WTC11 (cell line): ENCODE measurements around the gene OPN4. TPM values are rescaled to one million over a fixed set of nuclear protein-coding genes. Genes with fewer than 3 reads are reported as not detected.

ENCODE experiments used
- ATAC-seq: fragments of 200-7000 bp; cut with Tn5 transposase; 2 replicates; pipeline ENCODE4 v1.10.0; 2021; ENCODE audit warnings: mild to moderate bottlenecking, moderate library complexity
- CTCF ChIA-PET: fragments of 300-600 bp; sonication (Branson Sonifier 250); formaldehyde crosslinking; loops from one replicate; lab custom pipeline; 2021; ENCODE audit warnings: antibody characterized with exemption; lab: Charles Lee
- POLR2A ChIA-PET: fragments of 350-600 bp; sonication (Branson Sonifier 250); formaldehyde crosslinking; loops from one replicate; lab custom pipeline; 2021; ENCODE audit warnings: antibody characterized with exemption; lab: Charles Lee
- DNase-seq: peaks from one replicate; pipeline ENCODE4 v3.0.0; 2021; ENCODE audit warnings: low spot score
- H3K27ac Mint-ChIP-seq: 2 replicates; pipeline ENCODE4 v1.8.0; 2021; ENCODE audit warnings: mixed read lengths
- H3K27me3 Mint-ChIP-seq: 2 replicates; pipeline ENCODE4 v1.8.0; 2021; ENCODE audit warnings: low read depth, mild to moderate bottlenecking, moderate library complexity, mixed read lengths
- H3K36me3 Mint-ChIP-seq: 2 replicates; pipeline ENCODE4 v1.8.0; 2021; ENCODE audit warnings: mixed read lengths
- H3K4me1 Mint-ChIP-seq: 2 replicates; pipeline ENCODE4 v1.8.0; 2022; ENCODE audit warnings: mixed read lengths
- H3K4me3 Mint-ChIP-seq: 2 replicates; pipeline ENCODE4 v1.8.0; 2021; ENCODE audit warnings: mild to moderate bottlenecking, moderate library complexity, mixed read lengths
- H3K9me3 Mint-ChIP-seq: 2 replicates; pipeline ENCODE4 v1.8.0; 2021; ENCODE audit warnings: mixed read lengths
- ARID4B ChIP-seq: sonication (generic); formaldehyde crosslinking; IDR thresholded peaks from 2 replicates; pipeline ENCODE4 v1.8.0; 2023; ENCODE audit warnings: missing genetic modification reagents, mild to moderate bottlenecking, borderline replicate concordance
- ATF3 ChIP-seq: sonication (generic); formaldehyde crosslinking; conservative IDR thresholded peaks from 2 replicates; pipeline ENCODE4 v1.8.1; 2022; ENCODE audit warnings: mild to moderate bottlenecking, missing genetic modification reagents
- CDX4 ChIP-seq: fragments of 250-450 bp; sonication (Bioruptor Pico); IDR thresholded peaks from 2 replicates; pipeline ENCODE4 v1.9.0; 2021; ENCODE audit warnings: moderate library complexity, mild to moderate bottlenecking, inconsistent platforms, borderline replicate concordance
- CREB1 ChIP-seq: sonication (generic); formaldehyde crosslinking; IDR thresholded peaks from 2 replicates; pipeline ENCODE4 v1.8.0; 2023; ENCODE audit warnings: mild to moderate bottlenecking, missing genetic modification reagents
- E2F5 ChIP-seq: sonication (generic); formaldehyde crosslinking; IDR thresholded peaks from 2 replicates; pipeline ENCODE4 v1.8.1; 2022; ENCODE audit warnings: mild to moderate bottlenecking, moderate library complexity, missing genetic modification reagents
- FOXK1 ChIP-seq: sonication (generic); formaldehyde crosslinking; IDR thresholded peaks from 2 replicates; pipeline ENCODE4 v1.8.0; 2022; ENCODE audit warnings: mild to moderate bottlenecking, moderate library complexity, missing genetic modification reagents
- JUN ChIP-seq: sonication (generic); formaldehyde crosslinking; IDR thresholded peaks from 2 replicates; pipeline ENCODE4 v1.8.0; 2023; ENCODE audit warnings: mild to moderate bottlenecking, missing genetic modification reagents
- MXD4 ChIP-seq: fragments of 250-450 bp; sonication (Bioruptor Pico); IDR thresholded peaks from 2 replicates; pipeline ENCODE4 v1.8.0; 2021; ENCODE audit warnings: mild to moderate bottlenecking, moderate library complexity, borderline replicate concordance
- NR3C1 ChIP-seq: sonication (generic); formaldehyde crosslinking; conservative IDR thresholded peaks from 2 replicates; pipeline ENCODE4 v1.8.1; 2023; ENCODE audit warnings: low read depth, mild to moderate bottlenecking, missing genetic modification reagents
- OVOL2 ChIP-seq: fragments of 250-450 bp; sonication (Bioruptor Pico); IDR thresholded peaks from 2 replicates; pipeline ENCODE4 v1.9.0; 2021; ENCODE audit warnings: mild to moderate bottlenecking, borderline replicate concordance
- PRRX2 ChIP-seq: fragments of 250-450 bp; sonication (Bioruptor Pico); IDR thresholded peaks from 2 replicates; pipeline ENCODE4 v1.8.0; 2021; ENCODE audit warnings: mild to moderate bottlenecking
- SMAD4 ChIP-seq: sonication (generic); formaldehyde crosslinking; IDR thresholded peaks from 2 replicates; pipeline ENCODE4 v1.8.0; 2022; ENCODE audit warnings: mild to moderate bottlenecking, missing genetic modification reagents
- TEAD1 ChIP-seq: sonication (generic); formaldehyde crosslinking; IDR thresholded peaks from 2 replicates; pipeline ENCODE4 v1.8.0; 2022; ENCODE audit warnings: mild to moderate bottlenecking, missing genetic modification reagents
- TP53 ChIP-seq: sonication (generic); formaldehyde crosslinking; IDR thresholded peaks from 2 replicates; pipeline ENCODE4 v1.8.1; 2023; ENCODE audit warnings: mild to moderate bottlenecking, missing genetic modification reagents
- ZBTB21 ChIP-seq: sonication (generic); formaldehyde crosslinking; IDR thresholded peaks from 2 replicates; pipeline ENCODE4 v1.8.1; 2023; ENCODE audit warnings: mild to moderate bottlenecking, missing genetic modification reagents, borderline replicate concordance
- ZMAT4 ChIP-seq: fragments of 250-450 bp; sonication (Bioruptor Pico); IDR thresholded peaks from 2 replicates; pipeline ENCODE4 v1.9.0; 2021; ENCODE audit warnings: mild to moderate bottlenecking
- ZNF138 ChIP-seq: sonication (generic); formaldehyde crosslinking; conservative IDR thresholded peaks from 2 replicates; pipeline ENCODE4 v1.8.1; 2022; ENCODE audit warnings: mild to moderate bottlenecking, moderate library complexity, missing genetic modification reagents
- ZNF423 ChIP-seq: fragments of 250-450 bp; sonication (Bioruptor Pico); IDR thresholded peaks from 2 replicates; pipeline ENCODE4 v2.1.2; 2022; ENCODE audit warnings: mild to moderate bottlenecking, moderate library complexity
- total RNA-seq: library from RNA; stranded (reverse); gene quantifications from 3 replicates; pipeline ENCODE4 v1.2.3, GENCODE V29; 2021
- TF ChIP-seq, protein P1 (sequence below): sonication (generic); formaldehyde crosslinking; conservative IDR thresholded peaks from 2 replicates; pipeline ENCODE4 v1.8.1; 2023; ENCODE audit warnings: mild to moderate bottlenecking, low read depth, missing genetic modification reagents, moderate library complexity
- TF ChIP-seq, protein P2 (sequence below): sonication (generic); formaldehyde crosslinking; IDR thresholded peaks from 2 replicates; pipeline ENCODE4 v1.8.1; 2023; ENCODE audit warnings: mild to moderate bottlenecking, missing genetic modification reagents, moderate library complexity
- TF ChIP-seq, protein P3 (sequence below): fragments of 250-450 bp; sonication (Bioruptor Pico); IDR thresholded peaks from 2 replicates; pipeline ENCODE4 v1.8.0; 2021; ENCODE audit warnings: mild to moderate bottlenecking
- TF ChIP-seq, protein P4 (sequence below): fragments of 250-450 bp; sonication (Bioruptor Pico); IDR thresholded peaks from 2 replicates; pipeline ENCODE4 v1.9.0; 2021; ENCODE audit warnings: mild to moderate bottlenecking

OPN4 gene
- total RNA-seq, 1 experiment from 2014 or later, result not detected

DNA sequence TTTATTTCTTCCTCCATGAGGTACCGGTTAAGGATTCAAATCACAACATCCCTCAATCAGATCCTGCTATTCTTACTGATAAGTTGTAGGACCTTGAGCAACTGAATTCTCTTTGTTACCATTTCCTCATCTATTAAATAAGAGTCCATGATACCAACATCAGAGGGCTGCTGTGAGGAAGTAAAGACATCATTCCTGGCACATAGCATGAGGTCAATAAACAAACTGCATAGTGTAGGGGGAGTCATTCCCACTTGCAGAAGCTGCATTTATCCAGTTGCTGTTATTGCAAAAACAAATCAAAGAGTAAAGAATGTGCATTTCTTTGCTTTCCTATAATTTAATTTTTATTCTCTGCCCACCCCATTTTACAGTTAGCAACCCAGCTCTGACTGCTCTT is 50.8 kb downstream of the OPN4 start:
- Mint-ChIP-seq H3K27me3 (no peaks in the 10 kb centered on the region), H3K9me3 (0 out of 2 replicates have a peak, but pooled peaks cover 3% of the 10 kb centered on the region), H3K27ac (no peak overlapping the region), H3K36me3 (no peaks in the 10 kb centered on the region), H3K4me1 (peaks cover 38% of the 10 kb centered on the region), H3K4me3 (no peak overlapping the region)
- TF ChIP-seq ARID4B (CRISPR knock-in tag) (no peak), ATF3 (CRISPR knock-in tag) (no peak), NR3C1 (CRISPR knock-in tag) (no peak), CDX4 (CRISPR knock-in tag) (no peak), CREB1 (CRISPR knock-in tag) (no peak), SMAD4 (no peak), TP53 (CRISPR knock-in tag) (no peak), ZNF423 (CRISPR knock-in tag) (no peak), ZNF138 (CRISPR knock-in tag) (no peak), MXD4 (no peak), PRRX2 (CRISPR knock-in tag) (no peak), FOXK1 (no peak), TEAD1 (CRISPR knock-in tag) (no peak)
- TF ChIP-seq, protein P1, sequence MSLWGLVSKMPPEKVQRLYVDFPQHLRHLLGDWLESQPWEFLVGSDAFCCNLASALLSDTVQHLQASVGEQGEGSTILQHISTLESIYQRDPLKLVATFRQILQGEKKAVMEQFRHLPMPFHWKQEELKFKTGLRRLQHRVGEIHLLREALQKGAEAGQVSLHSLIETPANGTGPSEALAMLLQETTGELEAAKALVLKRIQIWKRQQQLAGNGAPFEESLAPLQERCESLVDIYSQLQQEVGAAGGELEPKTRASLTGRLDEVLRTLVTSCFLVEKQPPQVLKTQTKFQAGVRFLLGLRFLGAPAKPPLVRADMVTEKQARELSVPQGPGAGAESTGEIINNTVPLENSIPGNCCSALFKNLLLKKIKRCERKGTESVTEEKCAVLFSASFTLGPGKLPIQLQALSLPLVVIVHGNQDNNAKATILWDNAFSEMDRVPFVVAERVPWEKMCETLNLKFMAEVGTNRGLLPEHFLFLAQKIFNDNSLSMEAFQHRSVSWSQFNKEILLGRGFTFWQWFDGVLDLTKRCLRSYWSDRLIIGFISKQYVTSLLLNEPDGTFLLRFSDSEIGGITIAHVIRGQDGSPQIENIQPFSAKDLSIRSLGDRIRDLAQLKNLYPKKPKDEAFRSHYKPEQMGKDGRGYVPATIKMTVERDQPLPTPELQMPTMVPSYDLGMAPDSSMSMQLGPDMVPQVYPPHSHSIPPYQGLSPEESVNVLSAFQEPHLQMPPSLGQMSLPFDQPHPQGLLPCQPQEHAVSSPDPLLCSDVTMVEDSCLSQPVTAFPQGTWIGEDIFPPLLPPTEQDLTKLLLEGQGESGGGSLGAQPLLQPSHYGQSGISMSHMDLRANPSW (CRISPR knock-in tag), result no peak
- TF ChIP-seq, protein P2, sequence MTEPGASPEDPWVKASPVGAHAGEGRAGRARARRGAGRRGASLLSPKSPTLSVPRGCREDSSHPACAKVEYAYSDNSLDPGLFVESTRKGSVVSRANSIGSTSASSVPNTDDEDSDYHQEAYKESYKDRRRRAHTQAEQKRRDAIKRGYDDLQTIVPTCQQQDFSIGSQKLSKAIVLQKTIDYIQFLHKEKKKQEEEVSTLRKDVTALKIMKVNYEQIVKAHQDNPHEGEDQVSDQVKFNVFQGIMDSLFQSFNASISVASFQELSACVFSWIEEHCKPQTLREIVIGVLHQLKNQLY, result no peak
- DNase-seq, result no peak
- ATAC-seq, result no peak
- ChIA-PET POLR2A (no interaction called here), CTCF (interaction anchor here (0.7 to 2.7 kb wide), 2 partner anchors 11 to 21 kb away, joined by 3 to 15 read pairs; no protein-coding TSS in a partner anchor)

GRCh38 chr10:86705905-86706304 is 51.6 kb downstream of the OPN4 start:
- Mint-ChIP-seq H3K36me3 (no peaks in the 10 kb centered on the region), H3K9me3 (0 out of 2 replicates have a peak, but pooled peaks cover 3% of the 10 kb centered on the region), H3K27ac (no peak overlapping the region), H3K4me3 (no peak overlapping the region), H3K27me3 (peaks cover 4% of the 10 kb centered on the region; the same call in 1 of the 2 replicates), H3K4me1 (peaks cover 43% of the 10 kb centered on the region)
- no peak for DNase-seq
- POLR2A ChIA-PET, result no interaction called here
- ATAC-seq, result no peak
- CTCF ChIA-PET, result interaction anchor here (1.0 to 2.7 kb wide), 6 partner anchors 12 to 233 kb away, joined by 3 to 15 read pairs (median 5); no protein-coding TSS in a partner anchor
- TF ChIP-seq, protein P3, sequence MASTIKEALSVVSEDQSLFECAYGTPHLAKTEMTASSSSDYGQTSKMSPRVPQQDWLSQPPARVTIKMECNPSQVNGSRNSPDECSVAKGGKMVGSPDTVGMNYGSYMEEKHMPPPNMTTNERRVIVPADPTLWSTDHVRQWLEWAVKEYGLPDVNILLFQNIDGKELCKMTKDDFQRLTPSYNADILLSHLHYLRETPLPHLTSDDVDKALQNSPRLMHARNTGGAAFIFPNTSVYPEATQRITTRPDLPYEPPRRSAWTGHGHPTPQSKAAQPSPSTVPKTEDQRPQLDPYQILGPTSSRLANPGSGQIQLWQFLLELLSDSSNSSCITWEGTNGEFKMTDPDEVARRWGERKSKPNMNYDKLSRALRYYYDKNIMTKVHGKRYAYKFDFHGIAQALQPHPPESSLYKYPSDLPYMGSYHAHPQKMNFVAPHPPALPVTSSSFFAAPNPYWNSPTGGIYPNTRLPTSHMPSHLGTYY (CRISPR knock-in tag), result no peak
- TF ChIP-seq ZBTB21 (no peak), JUN (no peak), E2F5 (CRISPR knock-in tag) (no peak), ZMAT4 (no peak), OVOL2 (CRISPR knock-in tag) (no peak)
- TF ChIP-seq, protein P4, sequence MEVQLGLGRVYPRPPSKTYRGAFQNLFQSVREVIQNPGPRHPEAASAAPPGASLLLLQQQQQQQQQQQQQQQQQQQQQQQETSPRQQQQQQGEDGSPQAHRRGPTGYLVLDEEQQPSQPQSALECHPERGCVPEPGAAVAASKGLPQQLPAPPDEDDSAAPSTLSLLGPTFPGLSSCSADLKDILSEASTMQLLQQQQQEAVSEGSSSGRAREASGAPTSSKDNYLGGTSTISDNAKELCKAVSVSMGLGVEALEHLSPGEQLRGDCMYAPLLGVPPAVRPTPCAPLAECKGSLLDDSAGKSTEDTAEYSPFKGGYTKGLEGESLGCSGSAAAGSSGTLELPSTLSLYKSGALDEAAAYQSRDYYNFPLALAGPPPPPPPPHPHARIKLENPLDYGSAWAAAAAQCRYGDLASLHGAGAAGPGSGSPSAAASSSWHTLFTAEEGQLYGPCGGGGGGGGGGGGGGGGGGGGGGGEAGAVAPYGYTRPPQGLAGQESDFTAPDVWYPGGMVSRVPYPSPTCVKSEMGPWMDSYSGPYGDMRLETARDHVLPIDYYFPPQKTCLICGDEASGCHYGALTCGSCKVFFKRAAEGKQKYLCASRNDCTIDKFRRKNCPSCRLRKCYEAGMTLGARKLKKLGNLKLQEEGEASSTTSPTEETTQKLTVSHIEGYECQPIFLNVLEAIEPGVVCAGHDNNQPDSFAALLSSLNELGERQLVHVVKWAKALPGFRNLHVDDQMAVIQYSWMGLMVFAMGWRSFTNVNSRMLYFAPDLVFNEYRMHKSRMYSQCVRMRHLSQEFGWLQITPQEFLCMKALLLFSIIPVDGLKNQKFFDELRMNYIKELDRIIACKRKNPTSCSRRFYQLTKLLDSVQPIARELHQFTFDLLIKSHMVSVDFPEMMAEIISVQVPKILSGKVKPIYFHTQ (CRISPR knock-in tag), result no peak
